Measurements from ENCODE around the gene RAB11FIP4.

RAB11FIP4 gene

GRCh38 chr17:31511580-31511979 is 120.1 kb downstream of the RAB11FIP4 start:
- H3K9ac ChIP-seq (ENCODE audit: low read depth, low read length, poor library complexity, severe bottlenecking): no peak overlapping the region
- H2AFZ ChIP-seq (ENCODE audit: low read length): no peak overlapping the region
- no peak overlapping the region for H3K4me3 ChIP-seq (ENCODE audit: low read length, poor library complexity, severe bottlenecking)
- TF ChIP-seq CTCF (conservative IDR thresholded peaks at IDR 0.05; ENCODE audit: low read length): no peak
- no peak for TF ChIP-seq EZH2phosphoT487 (IDR thresholded peaks at IDR 0.05; ENCODE audit: borderline replicate concordance)
- peaks cover 34% of the 10 kb centered on the region; the same call in 1 of the 2 replicates for H3K79me2 ChIP-seq (ENCODE audit: insufficient read depth, low read length)
- H3K9me3 ChIP-seq (ENCODE audit: insufficient read depth, low read depth, low read length): no peaks in the 10 kb centered on the region
- H3K9me2 ChIP-seq (replicated peaks; ENCODE audit: low read depth, low read length): no peaks in the 10 kb centered on the region
- H3K4me2 ChIP-seq (ENCODE audit: low read depth, low read length, poor library complexity, severe bottlenecking): no peak overlapping the region
- peaks cover 30% of the 10 kb centered on the region for H3K4me1 ChIP-seq (ENCODE audit: insufficient read depth, low read length, poor library complexity, severe bottlenecking)
- H4K20me1 ChIP-seq (ENCODE audit: insufficient read depth, low read length, poor library complexity, severe bottlenecking): no peaks in the 10 kb centered on the region
- no peaks in the 10 kb centered on the region for H3K27me3 ChIP-seq (ENCODE audit: insufficient read depth, low read length, poor library complexity, severe bottlenecking)
- no peaks in the 10 kb centered on the region for H3K36me3 ChIP-seq (ENCODE audit: insufficient read depth, low read length)
- peaks cover 5% of the 10 kb centered on the region; the same call in 1 of the 2 replicates for H3F3A ChIP-seq (ENCODE audit: low read depth)

DNA sequence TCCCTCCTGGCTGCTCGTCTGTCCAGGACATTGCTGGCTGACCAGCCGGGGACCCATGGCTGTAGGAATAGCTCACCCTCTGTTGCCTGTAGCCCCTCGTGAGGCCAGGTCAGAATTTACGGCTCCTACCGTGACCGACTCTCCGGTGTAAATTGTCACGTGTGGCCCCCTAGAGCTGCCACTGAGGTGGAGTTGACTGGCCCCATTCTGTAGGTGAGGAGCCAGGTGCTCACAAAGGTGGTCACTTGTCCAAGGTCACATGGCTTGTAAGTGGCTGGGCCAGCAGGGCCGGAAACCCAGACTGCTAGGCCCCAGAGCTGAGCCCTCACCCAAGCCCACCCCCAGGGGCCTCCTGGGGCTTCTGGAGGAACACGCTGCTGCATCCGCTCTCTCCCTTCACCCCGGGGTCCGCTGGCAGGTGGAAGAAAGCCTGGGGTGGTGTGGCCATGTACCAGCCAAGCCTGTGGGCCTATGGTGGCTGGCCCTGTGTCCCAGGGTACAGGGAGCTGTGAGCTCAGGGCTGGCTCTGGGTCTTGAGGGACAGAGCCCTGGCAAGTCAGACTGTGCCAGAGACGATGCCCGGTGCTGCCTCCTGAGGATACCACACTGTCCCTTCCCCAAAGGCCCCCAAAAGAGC is 120.7 kb downstream of the RAB11FIP4 start:
- Histone ChIP-seq H3K27me3 (ENCODE audit: insufficient read depth, low read length, poor library complexity, severe bottlenecking) (no peaks in the 10 kb centered on the region), H3K36me3 (ENCODE audit: insufficient read depth, low read length) (no peaks in the 10 kb centered on the region), H3F3A (ENCODE audit: low read depth) (peaks cover 5% of the 10 kb centered on the region; the same call in 1 of the 2 replicates), H2AFZ (ENCODE audit: low read length) (no peak overlapping the region), H3K9me3 (ENCODE audit: insufficient read depth, low read depth, low read length) (no peaks in the 10 kb centered on the region), H3K4me1 (ENCODE audit: insufficient read depth, low read length, poor library complexity, severe bottlenecking) (peaks cover 30% of the 10 kb centered on the region), H4K20me1 (ENCODE audit: insufficient read depth, low read length, poor library complexity, severe bottlenecking) (no peaks in the 10 kb centered on the region), H3K79me2 (ENCODE audit: insufficient read depth, low read length) (peaks cover 30% of the 10 kb centered on the region; the same call in 1 of the 2 replicates), H3K4me2 (ENCODE audit: low read depth, low read length, poor library complexity, severe bottlenecking) (no peak overlapping the region), H3K9me2 (replicated peaks; ENCODE audit: low read depth, low read length) (no peaks in the 10 kb centered on the region), H3K9ac (ENCODE audit: low read depth, low read length, poor library complexity, severe bottlenecking) (no peak overlapping the region), H3K4me3 (ENCODE audit: low read length, poor library complexity, severe bottlenecking) (no peak overlapping the region)
- TF ChIP-seq CTCF (conservative IDR thresholded peaks at IDR 0.05; ENCODE audit: low read length) (no peak), EZH2phosphoT487 (IDR thresholded peaks at IDR 0.05; ENCODE audit: borderline replicate concordance) (no peak)

- H3K4me2 ChIP-seq (ENCODE audit: low read depth, low read length, poor library complexity, severe bottlenecking): no peak overlapping the region
- no peaks in the 10 kb centered on the region for H3K9me2 ChIP-seq (replicated peaks; ENCODE audit: low read depth, low read length)
- no peaks in the 10 kb centered on the region for H3K27me3 ChIP-seq (ENCODE audit: insufficient read depth, low read length, poor library complexity, severe bottlenecking)
- no peaks in the 10 kb centered on the region for H4K20me1 ChIP-seq (ENCODE audit: insufficient read depth, low read length, poor library complexity, severe bottlenecking)
- H2AFZ ChIP-seq (ENCODE audit: low read length): no peak overlapping the region
- peaks cover 5% of the 10 kb centered on the region; the same call in 1 of the 2 replicates for H3F3A ChIP-seq (ENCODE audit: low read depth)
- TF ChIP-seq EZH2phosphoT487 (IDR thresholded peaks at IDR 0.05; ENCODE audit: borderline replicate concordance) (no peak), CTCF (conservative IDR thresholded peaks at IDR 0.05; ENCODE audit: low read length) (no peak)
- no peak overlapping the region for H3K9ac ChIP-seq (ENCODE audit: low read depth, low read length, poor library complexity, severe bottlenecking)
- H3K36me3 ChIP-seq (ENCODE audit: insufficient read depth, low read length): no peaks in the 10 kb centered on the region
- H3K4me3 ChIP-seq (ENCODE audit: low read length, poor library complexity, severe bottlenecking): no peak overlapping the region
- H3K9me3 ChIP-seq (ENCODE audit: insufficient read depth, low read depth, low read length): no peaks in the 10 kb centered on the region
- H3K79me2 ChIP-seq (ENCODE audit: insufficient read depth, low read length): peaks cover 30% of the 10 kb centered on the region; the same call in 1 of the 2 replicates
- H3K4me1 ChIP-seq (ENCODE audit: insufficient read depth, low read length, poor library complexity, severe bottlenecking): peaks cover 30% of the 10 kb centered on the region
These were observed 121.3 kb downstream of the RAB11FIP4 start for GRCh38 chr17:31512796-31513195.
